GM18517 (cell line): ENCODE measurements around the gene MYBPHL.
A peak's percentile ranks its signal among the peaks of the same experiment; 100 is the strongest.

Source experiments
- ATAC-seq: cut with Tn5 transposase; IDR thresholded peaks from one replicate; pipeline ENCODE4 v1.9.1; 2021; ENCODE audit warnings: mild to moderate bottlenecking, moderate library complexity; ENCODE audit not compliant: unreplicated experiment

The MYBPHL gene

GRCh38 chr1:109253803-109254620 is 52.8 kb downstream of the MYBPHL start:
- ATAC-seq, result no peak

GRCh38 chr1:109252893-109253802 is 53.7 kb downstream of the MYBPHL start:
- ATAC-seq, result no peak

GRCh38 chr1:109252167-109252892 is 54.5 kb downstream of the MYBPHL start:
- no peak for ATAC-seq

- no peak for ATAC-seq
Observed at GRCh38 chr1:109251277-109252166, 55.3 kb downstream of the MYBPHL start.

DNA sequence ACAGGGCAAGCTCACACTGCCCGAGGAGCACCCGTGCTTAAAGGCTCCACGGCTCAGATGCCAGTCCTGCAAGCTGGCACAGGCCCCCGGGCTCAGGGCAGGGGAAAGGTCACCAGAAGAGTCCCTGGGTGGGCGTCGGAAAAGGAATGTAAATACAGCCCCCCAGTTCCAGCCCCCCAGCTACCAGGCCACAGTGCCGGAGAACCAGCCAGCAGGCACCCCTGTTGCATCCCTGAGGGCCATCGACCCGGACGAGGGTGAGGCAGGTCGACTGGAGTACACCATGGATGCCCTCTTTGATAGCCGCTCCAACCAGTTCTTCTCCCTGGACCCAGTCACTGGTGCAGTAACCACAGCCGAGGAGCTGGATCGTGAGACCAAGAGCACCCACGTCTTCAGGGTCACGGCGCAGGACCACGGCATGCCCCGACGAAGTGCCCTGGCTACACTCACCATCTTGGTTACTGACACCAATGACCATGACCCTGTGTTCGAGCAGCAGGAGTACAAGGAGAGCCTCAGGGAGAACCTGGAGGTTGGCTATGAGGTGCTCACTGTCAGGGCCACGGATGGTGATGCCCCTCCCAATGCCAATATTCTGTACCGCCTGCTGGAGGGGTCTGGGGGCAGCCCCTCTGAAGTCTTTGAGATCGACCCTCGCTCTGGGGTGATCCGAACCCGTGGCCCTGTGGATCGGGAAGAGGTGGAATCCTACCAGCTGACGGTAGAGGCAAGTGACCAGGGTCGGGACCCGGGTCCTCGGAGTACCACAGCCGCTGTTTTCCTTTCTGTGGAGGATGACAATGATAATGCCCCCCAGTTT is 56.1 kb downstream of the MYBPHL start:
- ATAC-seq, result no peak

- peak; percentile 41 for ATAC-seq
Observed at GRCh38 chr1:109249654-109250401, 57.0 kb downstream of the MYBPHL start.

GRCh38 chr1:109248797-109249629 is 57.8 kb downstream of the MYBPHL start, which contains the start of gene CELSR2:
Gene CELSR2, plus strand, starts transcription at chr1:109249539. Its CDS starts 541 bp downstream, at chr1:109250080.
- ATAC-seq, result peak; percentile 59

- no peak for ATAC-seq
Observed at GRCh38 chr1:109248444-109248796, 58.4 kb downstream of the MYBPHL start.

- ATAC-seq, result no peak
Observed at GRCh38 chr1:109247401-109248365, 59.1 kb downstream of the MYBPHL start.

DNA sequence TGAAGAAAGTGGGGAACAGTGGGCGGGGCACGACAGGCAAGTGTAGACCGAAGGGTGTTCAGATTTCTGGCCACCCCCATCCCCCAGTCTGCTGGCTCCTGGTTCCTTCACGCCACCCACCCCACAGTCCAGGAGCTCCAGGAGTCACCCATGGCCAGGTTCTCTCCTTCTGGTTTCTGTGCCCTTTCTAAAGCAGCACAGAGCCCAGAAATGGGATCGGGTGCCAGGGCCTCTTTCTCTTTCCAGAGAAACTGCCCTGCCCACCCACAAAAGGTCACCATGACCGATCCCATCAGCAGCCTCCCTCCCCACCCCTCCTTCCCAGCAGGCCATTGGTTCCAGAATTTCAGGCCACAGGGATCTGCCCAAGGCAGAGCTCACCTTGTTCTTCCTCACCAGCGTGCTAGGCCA is 60.7 kb downstream of the MYBPHL start:
- ATAC-seq, result no peak

DNA sequence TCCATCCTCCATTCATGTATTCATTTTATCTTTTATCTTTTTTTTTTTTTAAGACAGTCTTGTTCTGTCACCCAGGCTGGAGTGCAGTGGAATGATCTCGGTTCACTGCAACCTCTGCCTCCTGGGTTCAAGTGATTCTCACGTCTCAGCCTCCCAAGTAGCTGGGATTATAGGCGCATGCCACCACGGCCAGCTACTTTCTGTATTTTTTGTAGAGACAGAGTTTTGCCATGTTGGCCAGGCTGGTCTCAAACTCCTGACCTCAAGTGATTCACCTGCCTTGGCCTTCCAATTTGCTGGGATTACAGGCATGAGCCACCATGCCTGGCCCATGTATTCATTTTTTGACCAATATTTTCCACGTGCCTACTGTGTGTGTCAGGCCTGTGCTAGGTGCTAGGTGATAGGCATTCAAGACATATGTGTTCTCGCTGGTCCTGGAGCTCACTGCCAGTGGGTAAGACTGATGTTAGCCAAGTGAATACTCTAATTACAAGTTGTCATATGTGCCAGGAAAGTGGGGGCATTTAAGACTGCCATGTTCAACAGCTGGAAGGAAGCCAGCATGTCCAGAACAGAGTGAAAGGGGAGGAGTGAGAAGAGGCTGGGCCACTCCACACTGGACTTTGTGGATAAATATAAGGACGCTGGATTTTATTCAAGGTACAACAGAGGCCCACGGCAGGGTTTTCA is 62.8 kb downstream of the MYBPHL start:
- ATAC-seq, result no peak

- ATAC-seq, result no peak
Observed at GRCh38 chr1:109243221-109243620, 63.6 kb downstream of the MYBPHL start.

DNA sequence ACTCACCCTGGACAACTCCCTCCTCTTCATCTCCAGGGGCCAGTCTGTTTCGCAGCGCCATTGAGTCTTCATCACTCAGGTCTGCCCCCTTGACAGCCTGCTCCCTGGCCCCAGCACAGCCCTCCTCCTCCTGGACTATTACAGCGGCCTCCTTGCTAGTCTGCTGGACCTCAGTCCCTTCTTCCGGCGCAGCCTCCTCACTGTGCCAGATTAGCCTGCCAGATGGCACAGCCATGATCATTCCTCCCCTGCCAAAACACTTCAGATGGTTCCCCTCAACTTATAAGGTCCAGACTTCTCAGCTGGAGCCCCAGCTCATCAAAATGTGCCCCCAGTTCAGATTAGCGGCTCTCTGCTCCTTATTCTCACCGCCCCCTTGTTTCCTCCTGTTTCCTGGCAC is 64.4 kb downstream of the MYBPHL start:
- ATAC-seq, result no peak
